ENCODE data around the gene SPTBN5. TPM values are rescaled to one million over a fixed set of nuclear protein-coding genes. Genes with fewer than 3 reads are reported as not detected.

Gene SPTBN5
- total RNA-seq, 1 donor from 2014 or later, result 3.2 TPM

- Mint-ChIP-seq H3K27me3 (ENCODE audit: unreplicated experiment) (no peaks in the 10 kb centered on the region), H3K4me1 (ENCODE audit: unreplicated experiment) (peaks cover 40% of the 10 kb centered on the region), H3K27ac (ENCODE audit: unreplicated experiment) (no peak overlapping the region), H3K36me3 (ENCODE audit: unreplicated experiment) (peaks cover 30% of the 10 kb centered on the region), H3K4me3 (ENCODE audit: unreplicated experiment) (no peak overlapping the region), H3K9me3 (ENCODE audit: unreplicated experiment) (no peaks in the 10 kb centered on the region)
- no peak for DNase-seq (ENCODE audit: extremely low spot score, unreplicated experiment)
- no peak for TF ChIP-seq CTCF (IDR thresholded peaks at IDR 0.05)
These were observed 21.6 kb upstream of the SPTBN5 start for GRCh38 chr15:41915255-41915994.

- H3K27ac Mint-ChIP-seq (ENCODE audit: unreplicated experiment), result no peak overlapping the region
- no peak overlapping the region for H3K4me3 Mint-ChIP-seq (ENCODE audit: unreplicated experiment)
- H3K27me3 Mint-ChIP-seq (ENCODE audit: unreplicated experiment), result no peaks in the 10 kb centered on the region
- no peaks in the 10 kb centered on the region for H3K9me3 Mint-ChIP-seq (ENCODE audit: unreplicated experiment)
- no peak for DNase-seq (ENCODE audit: extremely low spot score, unreplicated experiment)
- H3K36me3 Mint-ChIP-seq (ENCODE audit: unreplicated experiment), result peaks cover 34% of the 10 kb centered on the region
- H3K4me1 Mint-ChIP-seq (ENCODE audit: unreplicated experiment), result peaks cover 30% of the 10 kb centered on the region
- TF ChIP-seq CTCF (IDR thresholded peaks at IDR 0.05), result no peak
These were observed 20.6 kb upstream of the SPTBN5 start for GRCh38 chr15:41914411-41914810.

GRCh38 chr15:41913256-41913655 is 19.4 kb upstream of the SPTBN5 start:
- Mint-ChIP-seq H3K36me3 (ENCODE audit: unreplicated experiment) (peaks cover 40% of the 10 kb centered on the region), H3K27me3 (ENCODE audit: unreplicated experiment) (no peaks in the 10 kb centered on the region), H3K9me3 (ENCODE audit: unreplicated experiment) (no peaks in the 10 kb centered on the region), H3K4me3 (ENCODE audit: unreplicated experiment) (no peak overlapping the region), H3K27ac (ENCODE audit: unreplicated experiment) (no peak overlapping the region), H3K4me1 (ENCODE audit: unreplicated experiment) (peaks cover 18% of the 10 kb centered on the region)
- no peak for DNase-seq (ENCODE audit: extremely low spot score, unreplicated experiment)
- no peak for TF ChIP-seq CTCF (IDR thresholded peaks at IDR 0.05)

GRCh38 chr15:41911691-41912345 is 18.0 kb upstream of the SPTBN5 start:
- Mint-ChIP-seq H3K27ac (ENCODE audit: unreplicated experiment) (no peak overlapping the region), H3K27me3 (ENCODE audit: unreplicated experiment) (no peaks in the 10 kb centered on the region), H3K4me1 (ENCODE audit: unreplicated experiment) (peaks cover 10% of the 10 kb centered on the region), H3K36me3 (ENCODE audit: unreplicated experiment) (peaks cover 46% of the 10 kb centered on the region), H3K9me3 (ENCODE audit: unreplicated experiment) (no peaks in the 10 kb centered on the region), H3K4me3 (ENCODE audit: unreplicated experiment) (no peak overlapping the region)
- DNase-seq (ENCODE audit: extremely low spot score, unreplicated experiment), result no peak
- no peak for TF ChIP-seq CTCF (IDR thresholded peaks at IDR 0.05)

- no peak for DNase-seq (ENCODE audit: extremely low spot score, unreplicated experiment)
- H3K27ac Mint-ChIP-seq (ENCODE audit: unreplicated experiment), result no peak overlapping the region
- TF ChIP-seq CTCF (IDR thresholded peaks at IDR 0.05), result no peak
- no peak overlapping the region for H3K4me3 Mint-ChIP-seq (ENCODE audit: unreplicated experiment)
- H3K4me1 Mint-ChIP-seq (ENCODE audit: unreplicated experiment), result peaks cover 25% of the 10 kb centered on the region
- peaks cover 33% of the 10 kb centered on the region for H3K36me3 Mint-ChIP-seq (ENCODE audit: unreplicated experiment)
- H3K27me3 Mint-ChIP-seq (ENCODE audit: unreplicated experiment), result no peaks in the 10 kb centered on the region
- no peaks in the 10 kb centered on the region for H3K9me3 Mint-ChIP-seq (ENCODE audit: unreplicated experiment)
These were observed 15.0 kb upstream of the SPTBN5 start for GRCh38 chr15:41908736-41909461.
